Measurements from ENCODE around the gene UIMC1.

UIMC1 gene

GRCh38 chr5:176888865-176889165 is 117.8 kb downstream of the UIMC1 start:
- H3K36me3 ChIP-seq (ENCODE audit: control insufficient read depth, insufficient read depth, low read length), result no peaks in the 10 kb centered on the region
- TF ChIP-seq CTCF (IDR thresholded peaks at IDR 0.05; ENCODE audit: insufficient read depth, low read length, poor library complexity, severe bottlenecking), result no peak
- no peak for DNase-seq (ENCODE audit: extremely low read depth, insufficient read length)
- no peak overlapping the region for H3K4me3 ChIP-seq (replicated peaks; ENCODE audit: low read depth, low read length)
- no peaks in the 10 kb centered on the region; the same call in 1 of the 2 replicates for H3K27me3 ChIP-seq (replicated peaks; ENCODE audit: control insufficient read depth, insufficient read depth, low read length)

DNA sequence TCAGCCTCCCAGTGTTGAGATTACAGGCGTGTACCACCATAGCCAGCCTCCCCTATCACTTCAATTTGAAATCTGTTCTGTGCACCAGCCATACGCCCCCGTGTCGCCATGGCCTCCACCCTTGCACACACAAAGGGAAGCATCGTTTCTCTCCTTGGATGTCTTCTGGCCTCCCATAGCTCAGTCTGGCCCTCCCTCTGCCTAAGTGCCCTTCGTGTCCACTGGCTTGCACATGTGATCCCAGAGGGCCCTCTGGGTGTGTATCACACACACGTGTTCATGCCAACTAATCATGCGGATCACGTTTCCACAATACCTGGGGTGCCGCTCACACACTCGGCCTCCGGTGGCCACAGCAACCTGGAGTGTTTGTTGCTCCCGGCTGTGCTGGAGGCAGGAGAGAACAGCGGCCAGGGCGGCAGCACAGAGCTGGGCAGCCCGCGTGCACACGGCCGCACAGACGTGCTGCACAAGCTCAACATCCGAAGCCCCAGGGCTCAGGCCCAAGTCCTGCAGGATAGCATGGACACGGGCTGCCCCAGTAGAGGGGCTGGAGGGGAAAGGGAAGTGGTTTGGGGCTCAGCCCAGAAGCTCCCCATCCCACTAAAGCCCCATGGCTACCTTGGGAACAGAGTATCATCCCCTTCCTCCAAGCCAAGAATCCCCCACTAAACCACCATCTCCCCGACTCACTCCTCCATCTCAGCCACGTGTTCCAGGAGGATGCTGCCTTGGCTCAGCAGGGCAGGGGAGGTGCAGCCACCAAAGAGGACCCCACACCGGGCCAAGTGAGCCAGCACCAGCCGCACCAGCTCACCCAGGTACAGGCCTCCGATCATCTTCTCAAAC is 118.3 kb downstream of the UIMC1 start:
- no peak for DNase-seq (ENCODE audit: extremely low read depth, insufficient read length)
- no peaks in the 10 kb centered on the region for H3K36me3 ChIP-seq (ENCODE audit: control insufficient read depth, insufficient read depth, low read length)
- no peak overlapping the region for H3K4me3 ChIP-seq (replicated peaks; ENCODE audit: low read depth, low read length)
- no peaks in the 10 kb centered on the region; the same call in 1 of the 2 replicates for H3K27me3 ChIP-seq (replicated peaks; ENCODE audit: control insufficient read depth, insufficient read depth, low read length)
- TF ChIP-seq CTCF (IDR thresholded peaks at IDR 0.05; ENCODE audit: insufficient read depth, low read length, poor library complexity, severe bottlenecking), result no peak

GRCh38 chr5:176887252-176887849 is 119.2 kb downstream of the UIMC1 start:
- no peak for DNase-seq (ENCODE audit: extremely low read depth, insufficient read length)
- TF ChIP-seq CTCF (IDR thresholded peaks at IDR 0.05; ENCODE audit: insufficient read depth, low read length, poor library complexity, severe bottlenecking), result no peak

GRCh38 chr5:176886336-176887251 is 120.0 kb downstream of the UIMC1 start:
- no peak overlapping the region for H3K4me3 ChIP-seq (replicated peaks; ENCODE audit: low read depth, low read length)
- H3K27me3 ChIP-seq (replicated peaks; ENCODE audit: control insufficient read depth, insufficient read depth, low read length), result no peaks in the 10 kb centered on the region; the same call in 1 of the 2 replicates
- TF ChIP-seq CTCF (IDR thresholded peaks at IDR 0.05; ENCODE audit: insufficient read depth, low read length, poor library complexity, severe bottlenecking), result no peak
- H3K36me3 ChIP-seq (ENCODE audit: control insufficient read depth, insufficient read depth, low read length), result no peaks in the 10 kb centered on the region
- DNase-seq (ENCODE audit: extremely low read depth, insufficient read length), result no peak

More at GRCh38 chr5:176887252-176887849, 119.2 kb downstream of the UIMC1 start:
- Histone ChIP-seq H3K27me3 (replicated peaks; ENCODE audit: control insufficient read depth, insufficient read depth, low read length) (no peaks in the 10 kb centered on the region; the same call in 1 of the 2 replicates), H3K4me3 (replicated peaks; ENCODE audit: low read depth, low read length) (no peak overlapping the region), H3K36me3 (ENCODE audit: control insufficient read depth, insufficient read depth, low read length) (no peaks in the 10 kb centered on the region)

GRCh38 chr5:176884571-176884890 is 122.0 kb downstream of the UIMC1 start:
- H3K36me3 ChIP-seq (ENCODE audit: control insufficient read depth, insufficient read depth, low read length), result no peaks in the 10 kb centered on the region
- H3K4me3 ChIP-seq (replicated peaks; ENCODE audit: low read depth, low read length), result no peak overlapping the region
- no peak for TF ChIP-seq CTCF (IDR thresholded peaks at IDR 0.05; ENCODE audit: insufficient read depth, low read length, poor library complexity, severe bottlenecking)
- H3K27me3 ChIP-seq (replicated peaks; ENCODE audit: control insufficient read depth, insufficient read depth, low read length), result no peaks in the 10 kb centered on the region; the same call in 1 of the 2 replicates
- DNase-seq (ENCODE audit: extremely low read depth, insufficient read length), result no peak
